K562 (cell line): Measurements from ENCODE around the gene MED15. TPM values are rescaled to one million over a fixed set of nuclear protein-coding genes. Genes with fewer than 3 reads are reported as not detected.

Experiments used
- CHCHD3 ChIP-seq: fragments of 250-450 bp; sonication (Bioruptor Pico); IDR thresholded peaks from 2 replicates; pipeline ENCODE4 v2.1.2; 2022; ENCODE audit warnings: mild to moderate bottlenecking
- HNRNPUL1 ChIP-seq: fragments of 200-400 bp; formaldehyde crosslinking; IDR thresholded peaks from 2 replicates; pipeline ENCODE4 v1.6.1; 2017; ENCODE audit warnings: low read length
- KDM4B ChIP-seq, 2 experiments: fragments of 450-650 bp in 1 of 2; sonication (generic) in 1 of 2; IDR thresholded peaks; 2 replicates each; pipeline ENCODE4 v1.6.1; 2016 to 2017; ENCODE audit warnings: borderline replicate concordance in 2 of 2, antibody characterized with exemption in 1 of 2, low read depth in 1 of 2, mild to moderate bottlenecking in 1 of 2
- NR2F6 ChIP-seq: fragments of 450-650 bp; formaldehyde crosslinking; IDR thresholded peaks from 2 replicates; pipeline ENCODE4 v1.4.0; 2020; ENCODE audit warnings: mild to moderate bottlenecking
- NRF1 ChIP-seq, 2 experiments: fragments of 450-650 bp; IDR thresholded peaks in 1 of 2; conservative IDR thresholded peaks in 1 of 2; 2 replicates each; pipeline ENCODE4 v1.6.1; 2014; ENCODE audit warnings: mild to moderate bottlenecking in 2 of 2
- PTRF ChIP-seq: fragments of 450-650 bp; IDR thresholded peaks from 2 replicates; pipeline ENCODE4 v1.6.1; 2016; ENCODE audit warnings: mild to moderate bottlenecking, missing genetic modification characterization, missing compliant biosample characterization
- RUNX1 ChIP-seq: sonication (generic); IDR thresholded peaks from 2 replicates; pipeline ENCODE4 v1.6.1; 2016; ENCODE audit warnings: antibody characterized with exemption, low read depth
- SETDB1 ChIP-seq: IDR thresholded peaks from one replicate; pipeline ENCODE4 v1.6.1; 2012; ENCODE audit warnings: low read length, control low read depth, inconsistent platforms
- SOX6 ChIP-seq: fragments of 450-650 bp; IDR thresholded peaks from 2 replicates; pipeline ENCODE4 v1.6.1; 2014; ENCODE audit warnings: mild to moderate bottlenecking
- ZBTB7A ChIP-seq: IDR thresholded peaks from 2 replicates; pipeline ENCODE4 v1.6.1; 2011; ENCODE audit warnings: low read depth, mild to moderate bottlenecking, low read length, moderate library complexity, borderline replicate concordance; ENCODE audit not compliant: control insufficient read depth
- ZNF584 ChIP-seq: fragments of 200-800 bp; sonication (Bioruptor generic); IDR thresholded peaks from 2 replicates; pipeline ENCODE4 v1.6.1; 2016; ENCODE audit warnings: low read depth, mild to moderate bottlenecking, missing genetic modification characterization, missing compliant biosample characterization
- polyA plus RNA-seq, 8 experiments: library from polyadenylated mRNA; depleted of rRNA in 4 of 8; stranded (reverse) in 5 of 8; unstranded in 3 of 8; fragments of >200 nt; fragmentation: Nextera tagmentation in 2 of 8; fragmentation: Illumina TruSeq in 1 of 8; extraction: Ambion mirVana in 2 of 8; extraction: Trizol in 1 of 8; gene quantifications; 2 replicates each; pipeline versions ENCODE4 v1.2.1 to v1.2.3, GENCODE V29; 2011 to 2014; ENCODE audit warnings: inconsistent platforms in 1 of 8, missing spikeins in 1 of 8
- total RNA-seq, 7 experiments: library from RNA; depleted of rRNA in 6 of 7; stranded (reverse); fragments of >200 nt in 6 of 7; fragmentation: Illumina TruSeq in 2 of 7; extraction: Trizol in 2 of 7; gene quantifications; 2 replicates each; pipeline versions ENCODE4 v1.2.1 to v1.2.3, GENCODE V29; 2011 to 2021; ENCODE audit warnings: low replicate concordance in 1 of 7
- TF ChIP-seq, protein P1 (sequence below): fragments of 250-450 bp; sonication (Bioruptor Pico); IDR thresholded peaks from 2 replicates; pipeline ENCODE4 v1.8.0; 2022; ENCODE audit warnings: moderate library complexity, mild to moderate bottlenecking, inconsistent platforms
- TF ChIP-seq, protein P2 (sequence below): sonication (generic); formaldehyde crosslinking; IDR thresholded peaks from 2 replicates; pipeline ENCODE4 v1.8.0; 2022; ENCODE audit warnings: missing genetic modification reagents, mild to moderate bottlenecking, borderline replicate concordance
- TF ChIP-seq, protein P3 (sequence below): fragments of 450-650 bp; IDR thresholded peaks from 2 replicates; pipeline ENCODE4 v1.6.1; 2017; ENCODE audit warnings: antibody characterized with exemption
- TF ChIP-seq, protein P4 (sequence below): fragments of 450-650 bp; IDR thresholded peaks from 2 replicates; pipeline ENCODE4 v1.6.1; 2016; ENCODE audit warnings: antibody characterized with exemption
- TF ChIP-seq, protein P5 (sequence below): fragments of 450-650 bp; formaldehyde crosslinking; IDR thresholded peaks from 2 replicates; pipeline ENCODE4 v1.4.0; 2020; ENCODE audit warnings: mild to moderate bottlenecking, moderate library complexity

The MED15 gene
- total and polyA plus RNA-seq, 9 of the 15 experiments (the other 6 are each of a cell fraction or from before 2014, with no cell fraction given): 4.0 to 271 (median 60.1) TPM

DNA sequence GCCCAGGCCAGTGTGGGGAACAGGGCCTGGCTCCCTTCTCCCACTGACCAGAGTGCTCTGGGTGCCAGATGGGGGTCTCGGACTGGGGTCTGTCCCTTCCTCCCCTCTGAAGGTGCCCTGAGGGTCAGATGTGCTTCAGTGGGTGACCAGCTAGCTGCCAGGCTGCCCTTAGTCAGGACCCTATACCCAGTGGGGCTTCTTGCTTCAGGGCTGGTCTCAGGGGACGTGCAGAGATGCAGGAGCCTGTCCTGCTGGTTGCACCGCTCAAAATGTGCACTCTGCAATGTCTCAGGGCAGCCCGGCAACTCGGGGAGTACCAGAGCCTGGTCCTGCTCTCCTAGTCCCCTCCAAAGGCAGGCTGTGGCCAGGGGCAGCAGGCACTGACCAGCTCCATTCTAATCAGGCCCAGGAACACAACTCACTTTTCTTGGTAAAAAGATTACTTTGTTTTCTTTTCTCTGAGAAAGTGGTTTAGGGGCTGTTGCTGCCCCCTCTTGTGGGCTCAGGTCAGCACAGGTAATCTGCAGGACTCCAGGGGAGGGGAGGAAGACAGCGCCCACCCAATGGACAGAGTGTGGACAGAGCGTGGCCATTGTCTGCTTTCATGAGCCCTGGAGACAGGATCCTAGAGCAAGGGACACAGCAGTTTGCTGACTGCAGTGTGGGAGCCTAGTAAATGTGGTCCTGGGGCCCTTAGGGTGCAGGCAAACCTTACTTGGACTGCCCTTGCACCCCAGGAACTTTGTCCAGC, 80.9 kb downstream of the MED15 start (continued):
- TF ChIP-seq, protein P1, sequence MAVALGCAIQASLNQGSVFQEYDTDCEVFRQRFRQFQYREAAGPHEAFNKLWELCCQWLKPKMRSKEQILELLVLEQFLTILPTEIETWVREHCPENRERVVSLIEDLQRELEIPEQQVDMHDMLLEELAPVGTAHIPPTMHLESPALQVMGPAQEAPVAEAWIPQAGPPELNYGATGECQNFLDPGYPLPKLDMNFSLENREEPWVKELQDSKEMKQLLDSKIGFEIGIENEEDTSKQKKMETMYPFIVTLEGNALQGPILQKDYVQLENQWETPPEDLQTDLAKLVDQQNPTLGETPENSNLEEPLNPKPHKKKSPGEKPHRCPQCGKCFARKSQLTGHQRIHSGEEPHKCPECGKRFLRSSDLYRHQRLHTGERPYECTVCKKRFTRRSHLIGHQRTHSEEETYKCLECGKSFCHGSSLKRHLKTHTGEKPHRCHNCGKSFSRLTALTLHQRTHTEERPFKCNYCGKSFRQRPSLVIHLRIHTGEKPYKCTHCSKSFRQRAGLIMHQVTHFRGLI (CRISPR knock-in tag): no peak
- TF ChIP-seq HNRNPUL1 (peak; percentile 83; the same call in 1 of the 2 replicates), ZBTB7A (peak; percentile 33; the same call in 1 of the 2 replicates), KDM4B (IDR thresholded peaks at IDR 0.05; ENCODE audit: borderline replicate concordance in 2 of 2, low read depth in 1 of 2) (no peak), CHCHD3 (CRISPR knock-in tag) (no peak), RUNX1 (peak; percentile 24; the same call in 1 of the 2 replicates), NRF1 (conservative IDR thresholded peaks at IDR 0.05 in 1 of 2, IDR thresholded peaks at IDR 0.05 in 1 of 2) (0 out of 4 replicates have a peak, but pooled peaks of 1 of the 2 experiments have one; percentile 7), SOX6 (no peak), NR2F6 (CRISPR knock-in tag) (0 out of 2 replicates have a peak, but pooled peaks have one; percentile 4), SETDB1 (peak; percentile 54), ZNF584 (CRISPR knock-in tag) (no peak), PTRF (no peak)
- TF ChIP-seq, protein P2, sequence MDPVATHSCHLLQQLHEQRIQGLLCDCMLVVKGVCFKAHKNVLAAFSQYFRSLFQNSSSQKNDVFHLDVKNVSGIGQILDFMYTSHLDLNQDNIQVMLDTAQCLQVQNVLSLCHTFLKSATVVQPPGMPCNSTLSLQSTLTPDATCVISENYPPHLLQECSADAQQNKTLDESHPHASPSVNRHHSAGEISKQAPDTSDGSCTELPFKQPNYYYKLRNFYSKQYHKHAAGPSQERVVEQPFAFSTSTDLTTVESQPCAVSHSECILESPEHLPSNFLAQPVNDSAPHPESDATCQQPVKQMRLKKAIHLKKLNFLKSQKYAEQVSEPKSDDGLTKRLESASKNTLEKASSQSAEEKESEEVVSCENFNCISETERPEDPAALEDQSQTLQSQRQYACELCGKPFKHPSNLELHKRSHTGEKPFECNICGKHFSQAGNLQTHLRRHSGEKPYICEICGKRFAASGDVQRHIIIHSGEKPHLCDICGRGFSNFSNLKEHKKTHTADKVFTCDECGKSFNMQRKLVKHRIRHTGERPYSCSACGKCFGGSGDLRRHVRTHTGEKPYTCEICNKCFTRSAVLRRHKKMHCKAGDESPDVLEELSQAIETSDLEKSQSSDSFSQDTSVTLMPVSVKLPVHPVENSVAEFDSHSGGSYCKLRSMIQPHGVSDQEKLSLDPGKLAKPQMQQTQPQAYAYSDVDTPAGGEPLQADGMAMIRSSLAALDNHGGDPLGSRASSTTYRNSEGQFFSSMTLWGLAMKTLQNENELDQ (CRISPR knock-in tag): no peak
- TF ChIP-seq, protein P3, sequence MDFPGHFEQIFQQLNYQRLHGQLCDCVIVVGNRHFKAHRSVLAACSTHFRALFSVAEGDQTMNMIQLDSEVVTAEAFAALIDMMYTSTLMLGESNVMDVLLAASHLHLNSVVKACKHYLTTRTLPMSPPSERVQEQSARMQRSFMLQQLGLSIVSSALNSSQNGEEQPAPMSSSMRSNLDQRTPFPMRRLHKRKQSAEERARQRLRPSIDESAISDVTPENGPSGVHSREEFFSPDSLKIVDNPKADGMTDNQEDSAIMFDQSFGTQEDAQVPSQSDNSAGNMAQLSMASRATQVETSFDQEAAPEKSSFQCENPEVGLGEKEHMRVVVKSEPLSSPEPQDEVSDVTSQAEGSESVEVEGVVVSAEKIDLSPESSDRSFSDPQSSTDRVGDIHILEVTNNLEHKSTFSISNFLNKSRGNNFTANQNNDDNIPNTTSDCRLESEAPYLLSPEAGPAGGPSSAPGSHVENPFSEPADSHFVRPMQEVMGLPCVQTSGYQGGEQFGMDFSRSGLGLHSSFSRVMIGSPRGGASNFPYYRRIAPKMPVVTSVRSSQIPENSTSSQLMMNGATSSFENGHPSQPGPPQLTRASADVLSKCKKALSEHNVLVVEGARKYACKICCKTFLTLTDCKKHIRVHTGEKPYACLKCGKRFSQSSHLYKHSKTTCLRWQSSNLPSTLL: no peak
- TF ChIP-seq, protein P4, sequence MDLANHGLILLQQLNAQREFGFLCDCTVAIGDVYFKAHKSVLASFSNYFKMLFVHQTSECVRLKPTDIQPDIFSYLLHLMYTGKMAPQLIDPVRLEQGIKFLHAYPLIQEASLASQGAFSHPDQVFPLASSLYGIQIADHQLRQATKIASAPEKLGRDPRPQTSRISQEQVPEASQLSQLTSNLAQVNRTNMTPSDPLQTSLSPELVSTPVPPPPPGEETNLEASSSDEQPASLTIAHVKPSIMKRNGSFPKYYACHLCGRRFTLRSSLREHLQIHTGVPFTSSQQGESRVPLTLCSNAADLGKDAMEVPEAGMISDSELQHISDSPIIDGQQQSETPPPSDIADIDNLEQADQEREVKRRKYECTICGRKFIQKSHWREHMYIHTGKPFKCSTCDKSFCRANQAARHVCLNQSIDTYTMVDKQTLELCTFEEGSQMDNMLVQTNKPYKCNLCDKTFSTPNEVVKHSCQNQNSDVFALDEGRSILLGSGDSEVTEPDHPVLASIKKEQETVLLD: no peak
- TF ChIP-seq, protein P5, sequence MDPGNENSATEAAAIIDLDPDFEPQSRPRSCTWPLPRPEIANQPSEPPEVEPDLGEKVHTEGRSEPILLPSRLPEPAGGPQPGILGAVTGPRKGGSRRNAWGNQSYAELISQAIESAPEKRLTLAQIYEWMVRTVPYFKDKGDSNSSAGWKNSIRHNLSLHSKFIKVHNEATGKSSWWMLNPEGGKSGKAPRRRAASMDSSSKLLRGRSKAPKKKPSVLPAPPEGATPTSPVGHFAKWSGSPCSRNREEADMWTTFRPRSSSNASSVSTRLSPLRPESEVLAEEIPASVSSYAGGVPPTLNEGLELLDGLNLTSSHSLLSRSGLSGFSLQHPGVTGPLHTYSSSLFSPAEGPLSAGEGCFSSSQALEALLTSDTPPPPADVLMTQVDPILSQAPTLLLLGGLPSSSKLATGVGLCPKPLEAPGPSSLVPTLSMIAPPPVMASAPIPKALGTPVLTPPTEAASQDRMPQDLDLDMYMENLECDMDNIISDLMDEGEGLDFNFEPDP (CRISPR knock-in tag): no peak
